ENCODE data around the gene SMIM7.

Gene SMIM7

GRCh38 chr19:16620018-16620417 lies 39.9 kb downstream of the SMIM7 start:
- DNase-seq = no peak

DNA sequence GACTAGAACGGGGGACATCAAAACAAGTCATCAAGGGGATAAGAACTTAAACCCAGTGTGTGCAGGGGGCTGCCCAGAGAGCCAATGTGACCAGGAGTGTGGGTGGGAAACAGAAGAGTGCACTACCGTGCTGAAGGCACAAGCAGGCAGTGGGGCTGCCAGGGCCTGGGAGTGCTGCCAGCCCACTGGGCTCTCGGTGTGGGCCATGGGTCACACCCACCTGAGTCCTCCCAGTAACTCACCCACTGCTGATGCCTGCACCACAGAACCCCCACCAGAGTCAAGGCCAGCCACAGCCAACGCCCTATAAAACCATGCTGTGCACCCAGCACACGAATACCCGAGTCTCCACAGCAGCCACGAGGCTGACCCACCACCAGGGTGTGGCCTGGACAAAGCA lies 40.5 kb downstream of the SMIM7 start:
- no peak for DNase-seq

DNA sequence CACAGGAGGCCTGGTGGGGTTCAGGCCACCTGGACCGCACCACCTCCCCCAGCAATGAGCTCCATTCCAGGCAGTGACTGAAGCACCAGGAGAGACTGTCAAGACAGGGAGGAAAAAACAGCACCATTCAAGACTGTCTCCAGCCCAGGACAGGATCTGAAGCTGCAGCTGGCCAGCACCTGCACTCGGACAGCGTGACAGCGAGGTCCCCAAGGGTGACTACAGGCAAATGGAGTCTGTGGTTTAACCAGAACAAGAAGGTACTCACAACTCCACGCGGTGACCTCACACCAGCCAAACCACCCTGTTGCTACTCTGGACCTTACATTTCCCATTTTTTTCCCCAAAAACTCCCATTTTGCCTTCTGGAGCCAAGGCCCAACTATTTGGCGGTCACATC lies 41.7 kb downstream of the SMIM7 start:
- no peak for DNase-seq

DNA sequence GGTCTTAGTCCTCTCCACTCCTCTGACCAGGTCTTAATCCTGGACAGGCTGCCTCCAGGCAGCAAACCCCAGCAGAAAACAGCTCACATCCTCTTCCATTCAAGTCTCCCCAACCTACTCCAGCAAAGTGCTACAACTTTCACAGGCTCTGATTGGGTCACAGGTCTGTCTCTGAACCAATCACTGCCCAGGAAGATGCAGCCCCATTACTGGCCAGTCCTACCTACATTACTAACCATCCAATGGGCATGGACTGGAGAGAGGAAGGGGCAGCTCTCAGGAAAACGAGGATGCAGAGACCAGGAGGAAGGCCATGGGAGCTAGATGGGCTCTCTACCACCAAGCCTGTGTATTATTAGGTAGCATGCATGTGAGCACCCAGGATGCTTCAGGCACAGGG lies 44.1 kb downstream of the SMIM7 start:
- DNase-seq = no peak

GRCh38 chr19:16614941-16615340 lies 45.0 kb downstream of the SMIM7 start:
- no peak for DNase-seq

GRCh38 chr19:16613841-16614240 lies 46.1 kb downstream of the SMIM7 start:
- DNase-seq = no peak

- DNase-seq = no peak
Observed at GRCh38 chr19:16612636-16613035, 47.3 kb downstream of the SMIM7 start.

GRCh38 chr19:16611121-16611520 lies 48.8 kb downstream of the SMIM7 start:
- no peak for DNase-seq

DNA sequence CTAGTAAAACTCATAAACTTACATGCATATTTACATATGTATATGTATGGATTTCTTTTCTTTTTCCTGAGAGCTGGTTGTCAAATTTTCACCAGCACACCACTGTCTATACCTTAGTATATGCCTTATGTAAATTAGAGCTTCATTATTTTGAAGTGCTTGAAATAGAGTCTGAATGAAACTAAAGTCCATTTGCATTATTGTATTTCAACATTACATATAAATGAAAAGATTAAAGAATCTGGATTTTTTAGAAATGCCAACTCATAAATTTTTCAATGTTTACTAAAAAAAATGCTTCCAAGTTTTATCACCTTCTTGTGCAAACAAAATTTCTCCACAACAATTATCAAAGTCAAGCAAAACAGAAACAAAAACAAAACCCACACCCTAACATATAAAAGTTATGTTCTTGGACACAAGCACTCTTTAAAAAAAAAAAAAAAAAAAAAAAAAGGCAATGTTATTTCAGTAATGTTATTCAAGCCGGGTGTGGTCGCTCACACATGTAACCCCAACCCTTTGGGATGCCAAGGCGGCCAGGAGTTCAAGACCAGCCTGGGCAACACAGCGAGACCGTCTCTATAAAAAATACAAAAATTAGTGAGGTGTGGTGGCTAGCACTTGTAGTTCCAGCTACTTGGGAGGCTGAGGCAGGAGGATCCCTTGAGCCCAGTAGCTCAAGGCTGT lies 50.3 kb downstream of the SMIM7 start:
- DNase-seq = no peak

GRCh38 chr19:16608290-16608739 lies 51.6 kb downstream of the SMIM7 start:
- no peak for DNase-seq

GRCh38 chr19:16607819-16608218 lies 52.1 kb downstream of the SMIM7 start:
- DNase-seq = no peak

DNA sequence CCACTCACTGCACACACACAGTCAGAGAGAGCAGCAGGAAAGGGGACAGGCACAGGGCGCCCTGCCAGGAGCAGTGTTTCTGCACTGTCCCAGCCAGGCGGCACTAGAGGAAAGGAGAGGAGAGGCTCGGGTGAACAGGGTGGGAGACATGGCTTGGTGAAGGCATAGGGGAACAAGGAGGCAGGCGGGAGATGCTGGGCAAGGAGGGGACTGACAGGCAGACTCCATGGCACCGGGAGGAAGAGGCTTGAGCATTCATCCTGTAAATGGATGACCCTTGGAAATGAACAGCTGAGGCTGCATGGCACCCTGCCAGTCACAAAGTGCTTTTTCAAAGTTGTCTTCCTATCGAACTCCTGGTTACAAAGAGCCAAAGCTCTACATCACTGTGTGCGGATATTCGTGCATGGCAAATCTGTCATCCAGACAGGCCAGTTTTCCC lies 54.4 kb downstream of the SMIM7 start:
- DNase-seq = no peak

DNA sequence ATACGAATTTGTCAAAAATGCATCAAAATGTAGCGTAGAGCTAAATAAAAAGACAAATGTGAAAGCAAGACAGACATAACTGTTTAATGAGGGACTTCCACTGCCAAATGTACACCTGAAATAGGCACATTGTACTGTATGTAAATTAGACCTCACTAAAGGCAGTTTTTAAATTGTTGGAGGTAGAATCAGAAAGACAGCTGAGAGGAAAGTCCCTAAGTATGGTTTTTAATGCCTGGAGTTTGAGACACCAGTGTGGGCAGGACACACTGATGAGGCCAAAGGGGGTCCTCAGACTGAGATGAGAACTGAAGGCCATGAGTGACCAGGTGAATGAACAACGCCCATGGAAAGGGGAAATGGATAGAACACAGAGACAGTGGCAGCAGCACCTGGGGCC lies 54.8 kb downstream of the SMIM7 start:
- no peak for DNase-seq

DNA sequence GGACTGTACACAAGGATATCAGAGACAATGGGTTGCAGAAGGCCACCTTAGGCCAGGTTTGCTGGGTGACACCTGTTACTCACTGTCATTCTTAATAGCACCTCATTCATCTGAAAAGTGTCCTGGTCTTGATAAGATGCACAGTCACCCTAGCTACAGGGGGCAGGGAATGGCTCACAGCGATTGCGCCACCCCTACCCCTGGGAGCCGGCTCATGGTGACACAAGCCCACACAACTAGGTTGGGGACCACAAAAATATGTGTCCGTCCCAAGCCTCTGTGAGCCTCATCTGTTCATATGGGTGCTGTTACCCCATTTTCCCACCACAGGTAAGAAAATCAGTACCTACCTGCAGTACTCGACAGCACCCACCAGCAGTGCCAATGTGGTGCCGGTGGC lies 55.3 kb downstream of the SMIM7 start:
- DNase-seq = no peak

DNA sequence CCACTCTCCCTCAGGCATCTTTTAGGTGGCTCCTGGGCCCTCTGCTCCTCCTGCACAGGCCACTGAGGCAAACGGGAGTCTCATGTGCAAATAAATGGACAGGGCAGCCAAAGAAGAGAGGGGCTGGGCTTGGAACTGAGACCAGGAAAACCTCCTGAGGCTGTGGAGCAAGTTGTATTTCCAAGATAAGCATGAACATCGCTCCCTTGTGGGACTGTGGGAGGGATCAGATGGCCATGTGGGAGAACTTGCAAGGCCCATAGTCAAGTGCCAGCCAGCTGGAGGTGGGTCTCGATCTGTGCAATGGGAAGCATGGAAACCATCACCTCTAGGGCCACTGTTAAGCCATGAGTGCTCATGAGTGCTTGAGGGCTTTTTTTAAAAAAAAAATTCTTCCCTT lies 56.9 kb downstream of the SMIM7 start:
- DNase-seq = no peak

GRCh38 chr19:16601378-16602052 lies 58.4 kb downstream of the SMIM7 start:
- no peak for DNase-seq

DNA sequence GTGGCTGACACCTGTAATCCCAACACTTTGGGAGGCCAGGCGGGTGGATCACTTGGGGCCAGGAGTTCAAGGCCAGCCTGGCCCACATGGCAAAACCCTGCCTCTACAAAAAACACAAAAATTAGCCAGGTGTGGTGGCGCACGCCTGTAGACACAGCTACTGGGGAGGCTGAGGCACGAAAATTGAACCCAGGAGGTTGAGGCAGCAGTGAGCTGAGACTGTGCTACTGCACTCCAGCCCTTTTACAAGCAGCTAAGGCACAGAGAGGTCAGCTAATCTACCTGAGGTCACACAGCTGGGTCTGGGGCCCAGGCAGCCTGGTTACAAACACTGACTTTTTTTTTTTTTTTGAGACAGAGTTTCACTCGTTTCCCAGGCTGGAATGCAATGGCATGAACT lies 59.1 kb downstream of the SMIM7 start:
- no peak for DNase-seq

DNA sequence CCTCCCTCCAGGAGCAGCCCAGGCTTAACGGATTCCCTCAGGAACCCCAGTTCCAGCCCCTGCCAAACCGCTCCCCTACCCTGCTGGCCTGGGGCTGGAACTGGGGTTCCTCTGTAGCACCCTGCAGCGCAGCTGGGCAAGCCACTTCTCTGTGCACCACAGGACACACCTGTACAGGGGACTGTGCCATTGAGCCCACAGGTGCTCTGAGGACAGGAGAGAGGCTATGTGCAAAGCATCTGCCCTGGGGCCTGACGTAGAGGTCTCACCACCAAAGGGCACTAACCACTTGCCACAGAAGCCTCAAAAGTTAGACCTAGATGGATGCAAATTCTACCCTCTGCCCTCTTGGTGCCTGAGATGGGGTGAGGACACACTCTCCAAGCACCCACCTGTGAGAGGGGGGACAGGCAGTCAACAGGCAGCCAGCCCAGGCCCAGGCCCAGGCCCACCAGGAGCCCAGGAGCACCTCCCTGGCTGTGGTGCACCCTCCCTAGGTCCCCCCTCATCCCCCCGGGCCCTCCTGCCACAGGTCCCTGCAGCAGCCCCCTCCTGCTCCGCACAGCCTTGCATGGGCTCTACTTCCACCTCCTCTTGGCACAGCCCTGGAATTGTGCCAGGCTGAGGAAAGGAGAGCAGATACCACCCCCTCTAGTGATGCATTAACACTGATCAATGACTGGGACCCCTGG lies 60.1 kb downstream of the SMIM7 start:
- DNase-seq = no peak

DNA sequence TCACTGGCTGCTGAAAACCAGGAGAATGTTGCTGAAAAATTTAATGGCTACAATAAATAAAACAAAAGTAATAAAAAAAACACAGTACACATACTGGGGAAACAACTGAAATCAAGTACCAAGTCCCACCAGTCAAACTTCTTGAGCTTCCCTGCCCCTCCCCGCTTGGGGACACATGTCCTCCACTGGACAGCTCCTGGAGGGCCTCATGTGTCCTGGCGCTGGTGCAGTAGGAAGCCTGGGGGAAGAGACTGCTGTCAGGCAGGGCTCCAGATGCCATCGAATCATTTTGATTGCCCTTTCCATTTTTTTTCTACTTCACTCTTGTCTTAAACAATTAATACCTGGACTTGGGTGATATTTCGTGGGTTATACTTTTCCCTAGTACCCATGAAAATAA lies 61.1 kb downstream of the SMIM7 start:
- no peak for DNase-seq

DNA sequence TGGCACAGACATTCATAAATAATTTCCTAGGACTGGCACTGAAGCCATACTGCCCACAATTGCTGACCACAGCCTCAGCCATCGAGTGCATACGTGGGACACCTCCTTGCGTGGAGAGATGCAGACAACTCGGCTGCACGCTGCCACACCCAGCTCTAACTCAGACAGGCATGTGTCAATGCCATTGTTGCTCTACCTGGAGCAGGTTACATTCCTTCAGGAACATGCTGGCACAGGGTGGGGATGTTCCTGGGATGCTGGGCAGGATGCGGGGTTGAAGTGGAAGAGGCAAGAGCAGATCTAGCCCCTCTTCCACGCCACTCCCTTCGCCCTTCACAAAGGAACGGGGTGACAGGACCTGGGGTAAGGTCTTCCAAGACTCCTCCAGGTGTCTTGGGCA lies 63.5 kb downstream of the SMIM7 start:
- no peak for DNase-seq
